ENCODE data around the gene PCNX2. TPM values are rescaled to one million over a fixed set of nuclear protein-coding genes. Genes with fewer than 3 reads are reported as not detected.

The PCNX2 gene, protein sequence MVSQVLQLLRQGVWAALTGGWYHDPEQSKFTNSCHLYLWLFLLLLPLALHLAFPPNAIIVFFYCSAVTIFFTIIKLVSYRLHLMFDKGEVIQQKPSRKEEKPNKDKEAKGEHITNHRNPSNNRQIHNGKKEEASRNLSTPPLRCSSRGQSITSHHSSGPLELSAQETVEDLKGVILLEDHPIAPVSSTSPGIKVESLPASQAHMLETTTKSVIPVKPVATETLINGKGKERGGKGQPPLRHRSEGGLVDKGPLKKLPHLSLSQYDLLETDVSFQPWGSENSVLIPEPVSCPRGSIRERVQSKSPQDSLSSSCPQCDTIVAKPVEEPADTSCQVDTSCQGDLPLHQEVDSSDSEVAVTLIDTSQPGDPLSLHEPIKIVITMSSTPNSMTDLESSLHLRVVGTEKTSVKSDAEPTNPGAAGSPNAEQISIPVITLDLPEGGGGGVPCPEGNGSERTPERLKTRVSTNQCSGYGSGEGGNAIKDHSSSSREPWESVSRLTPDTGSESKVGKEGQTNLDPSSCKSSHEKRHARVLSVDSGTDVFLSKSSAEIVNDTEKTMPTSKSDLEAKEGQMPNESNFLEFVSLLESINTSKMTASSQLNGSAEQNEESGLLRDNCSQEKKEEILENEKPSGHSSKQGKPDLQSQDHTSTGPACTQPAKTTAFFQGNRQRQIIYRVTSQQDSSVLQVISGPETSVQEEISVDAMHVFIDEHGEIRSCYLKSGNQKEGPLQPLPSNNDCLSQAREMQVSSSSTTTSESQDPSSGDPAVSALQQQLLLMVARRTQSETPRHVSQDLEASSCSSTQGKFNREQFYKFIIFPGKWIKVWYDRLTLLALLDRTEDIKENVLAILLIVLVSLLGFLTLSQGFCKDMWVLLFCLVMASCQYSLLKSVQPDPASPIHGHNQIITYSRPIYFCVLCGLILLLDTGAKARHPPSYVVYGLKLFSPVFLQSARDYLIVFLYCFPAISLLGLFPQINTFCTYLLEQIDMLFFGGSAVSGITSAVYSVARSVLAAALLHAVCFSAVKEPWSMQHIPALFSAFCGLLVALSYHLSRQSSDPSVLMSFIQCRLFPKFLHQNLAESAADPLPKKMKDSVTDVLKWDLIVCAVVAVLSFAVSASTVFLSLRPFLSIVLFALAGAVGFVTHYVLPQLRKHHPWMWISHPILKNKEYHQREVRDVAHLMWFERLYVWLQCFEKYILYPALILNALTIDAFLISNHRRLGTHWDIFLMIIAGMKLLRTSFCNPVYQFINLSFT (N-terminal part only)
- 10 to 100 TPM; 17.6 to 31.7 TPM for total RNA-seq

DNA sequence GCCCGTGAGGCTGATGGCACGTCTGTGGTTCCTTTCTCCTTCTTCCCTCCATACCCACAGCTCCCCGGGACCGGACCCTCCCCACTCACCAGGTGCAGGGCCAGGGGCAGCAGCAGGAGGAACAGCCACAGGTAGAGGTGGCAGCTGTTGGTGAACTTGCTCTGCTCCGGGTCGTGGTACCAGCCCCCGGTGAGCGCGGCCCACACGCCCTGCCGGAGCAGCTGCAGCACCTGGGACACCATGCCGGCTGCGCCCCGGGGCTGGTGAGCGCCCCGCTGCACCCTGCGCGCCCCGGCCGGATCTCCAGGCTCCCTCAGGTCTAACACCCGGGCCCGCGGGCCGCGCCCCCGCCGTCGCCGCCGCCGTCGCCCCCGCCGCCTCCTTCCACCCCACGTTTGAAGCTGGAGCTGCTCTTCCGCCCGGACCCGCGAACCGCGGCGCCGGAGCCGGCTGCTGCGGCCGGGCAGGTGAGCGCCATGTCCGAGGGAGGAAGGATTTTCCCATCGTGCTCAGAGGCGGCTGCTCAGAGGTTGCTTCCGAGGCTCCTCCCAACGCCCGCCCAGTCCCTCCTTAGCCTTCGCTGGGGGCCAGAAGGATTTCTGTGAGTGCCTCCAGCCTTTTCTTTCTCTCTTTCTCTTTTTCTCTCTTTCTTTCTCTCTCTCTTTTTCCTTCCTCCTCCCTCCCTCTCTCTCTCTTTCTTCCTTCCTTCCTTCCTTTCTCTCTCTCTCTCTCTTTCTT is at the start of gene PCNX2:
Gene PCNX2, minus strand, starts transcription at position 489 of the 738 bp plus-strand sequence. Its CDS starts 247 bp downstream, at position 242.
- Mint-ChIP-seq H3K9me3 (ENCODE audit: low read depth) (no peaks in the 10 kb centered on the region), H3K27me3 (no peaks in the 10 kb centered on the region), H3K4me1 (peaks cover 34% of the 10 kb centered on the region), H3K4me3 (peak within 1 kb of the TSS; percentile 79), H3K27ac (peak within 1 kb of the TSS; percentile 88), H3K36me3 (peaks cover 4% of the 10 kb centered on the region)
- DNase-seq (peak; percentile 78), ATAC-seq (peak; percentile 91)
- CTCF ChIA-PET = interaction anchor here (1.1 to 1.3 kb wide), 3 partner anchors 9 to 78 kb away, joined by 3 to 4 read pairs (median 4); no protein-coding TSS in a partner anchor

DNA sequence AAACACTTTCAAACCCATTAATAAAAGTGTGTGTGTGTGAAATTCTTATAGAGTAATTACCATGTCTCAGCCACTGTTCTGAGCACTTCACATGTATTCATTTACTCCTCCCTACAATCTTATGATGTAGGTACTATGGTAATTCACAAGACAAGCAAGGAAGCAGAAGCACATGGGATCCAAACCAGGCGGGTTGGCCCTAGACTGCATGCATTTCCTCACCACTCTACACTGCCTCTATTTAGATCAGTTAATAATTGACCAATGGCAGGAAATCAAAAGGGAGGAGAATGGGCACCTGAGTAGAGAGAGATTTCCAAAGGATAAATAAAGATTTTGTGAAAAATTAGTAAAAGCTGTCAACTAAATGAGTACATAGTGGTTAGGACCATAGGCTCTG is 47.7 kb upstream of the PCNX2 start:
- no peak for ATAC-seq
- Mint-ChIP-seq H3K4me3 (no peak overlapping the region), H3K36me3 (peaks cover 2% of the 10 kb centered on the region), H3K4me1 (peaks cover 8% of the 10 kb centered on the region), H3K27ac (no peak overlapping the region), H3K27me3 (peaks cover 25% of the 10 kb centered on the region), H3K9me3 (ENCODE audit: low read depth) (no peaks in the 10 kb centered on the region)
- CTCF ChIA-PET = no interaction called here
- no peak for DNase-seq

GRCh38 chr1:233342086-233342485 is 46.6 kb upstream of the PCNX2 start:
- CTCF ChIA-PET = interaction anchor here (0.6 kb wide), 1 partner anchor 12 kb away, joined by 3 read pairs; no protein-coding TSS in a partner anchor
- Mint-ChIP-seq H3K27me3 (peaks cover 31% of the 10 kb centered on the region), H3K27ac (no peak overlapping the region)

GRCh38 chr1:233340966-233341516 is 45.5 kb upstream of the PCNX2 start:
- peaks cover 38% of the 10 kb centered on the region for H3K27me3 Mint-ChIP-seq
- H3K36me3 Mint-ChIP-seq = peaks cover 2% of the 10 kb centered on the region
- no peak overlapping the region for H3K4me3 Mint-ChIP-seq
- ATAC-seq (no peak), DNase-seq (no peak)
- H3K4me1 Mint-ChIP-seq = peaks cover 7% of the 10 kb centered on the region
- H3K27ac Mint-ChIP-seq = no peak overlapping the region
- no peaks in the 10 kb centered on the region for H3K9me3 Mint-ChIP-seq (ENCODE audit: low read depth)
- CTCF ChIA-PET = no interaction called here

More at GRCh38 chr1:233342086-233342485, 46.6 kb upstream of the PCNX2 start:
- Mint-ChIP-seq H3K36me3 (peaks cover 2% of the 10 kb centered on the region), H3K4me1 (peaks cover 8% of the 10 kb centered on the region), H3K4me3 (no peak overlapping the region), H3K9me3 (ENCODE audit: low read depth) (no peaks in the 10 kb centered on the region)
- ATAC-seq (no peak), DNase-seq (no peak)

GRCh38 chr1:233340031-233340555 is 44.6 kb upstream of the PCNX2 start:
- H3K9me3 Mint-ChIP-seq (ENCODE audit: low read depth) = no peaks in the 10 kb centered on the region
- CTCF ChIA-PET = interaction anchor here (0.7 kb wide), 1 partner anchor 37 kb away, joined by 3 read pairs; no protein-coding TSS in a partner anchor
- H3K27me3 Mint-ChIP-seq = peaks cover 38% of the 10 kb centered on the region
- ATAC-seq (no peak), DNase-seq (no peak)
- H3K4me1 Mint-ChIP-seq = peaks cover 7% of the 10 kb centered on the region
- no peak overlapping the region for H3K4me3 Mint-ChIP-seq
- H3K27ac Mint-ChIP-seq = no peak overlapping the region
- peaks cover 2% of the 10 kb centered on the region for H3K36me3 Mint-ChIP-seq

GRCh38 chr1:233338102-233338501 is 42.6 kb upstream of the PCNX2 start:
- H3K36me3 Mint-ChIP-seq = no peaks in the 10 kb centered on the region
- H3K9me3 Mint-ChIP-seq (ENCODE audit: low read depth) = no peaks in the 10 kb centered on the region
- no peak for ATAC-seq

DNA sequence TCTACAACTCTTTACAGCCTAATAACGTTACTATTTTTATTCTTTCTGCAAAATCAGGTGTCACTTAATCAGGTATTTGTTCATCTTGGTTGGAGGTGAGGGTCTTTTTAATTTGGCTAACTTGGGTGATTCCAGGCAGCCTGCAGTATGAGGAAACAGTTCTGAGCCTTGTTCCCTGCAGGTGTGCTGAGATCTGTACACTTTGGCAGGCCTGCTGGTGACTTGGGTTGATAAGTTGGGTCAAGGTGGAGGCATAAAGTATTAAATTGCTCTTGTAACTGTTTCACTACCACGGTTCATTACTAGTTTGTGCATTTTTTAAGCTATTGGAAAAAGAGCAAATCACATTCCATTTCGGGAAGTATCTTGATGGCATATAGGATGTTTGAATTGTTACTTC is 42.0 kb upstream of the PCNX2 start:
- Mint-ChIP-seq H3K4me3 (no peak overlapping the region), H3K36me3 (no peaks in the 10 kb centered on the region), H3K27ac (no peak overlapping the region), H3K4me1 (peaks cover 5% of the 10 kb centered on the region), H3K9me3 (ENCODE audit: low read depth) (no peaks in the 10 kb centered on the region), H3K27me3 (peaks cover 37% of the 10 kb centered on the region)
- ATAC-seq = no peak
- CTCF ChIA-PET = no interaction called here
- no peak for DNase-seq

More at GRCh38 chr1:233338102-233338501, 42.6 kb upstream of the PCNX2 start:
- Mint-ChIP-seq H3K27ac (no peak overlapping the region), H3K27me3 (peaks cover 39% of the 10 kb centered on the region), H3K4me3 (no peak overlapping the region), H3K4me1 (peaks cover 5% of the 10 kb centered on the region)
- no peak for DNase-seq
- CTCF ChIA-PET = no interaction called here

DNA sequence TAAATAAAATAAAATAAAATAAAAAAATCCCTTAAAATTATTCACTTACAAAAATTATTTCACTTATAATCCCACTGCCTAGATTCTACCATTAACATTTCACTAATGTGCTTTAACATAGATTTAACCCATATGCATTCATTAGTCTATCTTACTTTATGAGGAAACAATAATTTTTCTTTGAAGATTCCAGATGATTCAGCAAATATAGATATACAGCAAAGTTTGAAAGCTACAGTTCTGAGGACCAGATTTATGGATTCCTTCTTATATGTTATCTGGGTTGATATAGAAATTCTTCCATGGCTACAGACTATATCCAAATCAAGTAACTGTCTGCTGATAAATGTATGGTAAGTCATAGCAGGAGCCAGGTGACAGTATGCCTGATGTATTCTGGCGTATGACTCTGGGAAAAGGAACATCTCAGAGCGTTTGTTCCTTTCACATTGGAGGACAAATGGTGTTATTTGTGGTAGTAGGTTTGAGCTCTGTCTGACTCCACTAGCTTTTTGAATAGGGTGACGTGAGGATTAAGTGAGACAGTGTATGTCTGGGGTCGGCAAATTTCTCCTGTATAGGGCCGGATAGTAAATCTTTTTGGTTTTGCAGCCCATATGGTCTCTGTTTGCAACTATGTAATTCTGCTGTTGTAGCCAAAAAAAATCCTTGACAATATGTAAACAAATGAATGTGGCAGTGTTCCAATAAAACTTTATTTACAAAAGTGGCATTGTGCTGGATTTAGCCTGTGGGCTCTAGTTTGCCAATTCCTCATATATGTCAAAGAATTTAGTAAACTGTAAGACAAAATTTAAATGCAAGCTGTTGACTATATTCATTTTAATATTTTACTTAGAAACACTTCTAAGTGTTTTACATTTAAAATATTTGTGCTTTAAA is 41.3 kb upstream of the PCNX2 start:
- Mint-ChIP-seq H3K9me3 (ENCODE audit: low read depth) (no peaks in the 10 kb centered on the region), H3K4me1 (peaks cover 5% of the 10 kb centered on the region), H3K27me3 (peaks cover 32% of the 10 kb centered on the region), H3K27ac (no peak overlapping the region), H3K36me3 (peaks cover 1% of the 10 kb centered on the region), H3K4me3 (no peak overlapping the region)
- DNase-seq (no peak), ATAC-seq (no peak)
- CTCF ChIA-PET = no interaction called here

GRCh38 chr1:233334092-233334491 is 38.6 kb upstream of the PCNX2 start:
- Mint-ChIP-seq H3K36me3 (peaks cover 1% of the 10 kb centered on the region), H3K27me3 (peaks cover 28% of the 10 kb centered on the region), H3K27ac (no peak overlapping the region), H3K4me1 (peaks cover 4% of the 10 kb centered on the region), H3K4me3 (no peak overlapping the region), H3K9me3 (ENCODE audit: low read depth) (no peaks in the 10 kb centered on the region)
- CTCF ChIA-PET = interaction anchor here (1.1 kb wide), 1 partner anchor 17 kb away, joined by 3 read pairs; no protein-coding TSS in a partner anchor
- ATAC-seq (no peak), DNase-seq (no peak)

- ATAC-seq = no peak
- CTCF ChIA-PET = interaction anchor here (0.9 kb wide), 1 partner anchor 26 kb away, joined by 3 read pairs; no protein-coding TSS in a partner anchor
- H3K9me3 Mint-ChIP-seq (ENCODE audit: low read depth) = no peaks in the 10 kb centered on the region
- H3K4me3 Mint-ChIP-seq = no peak overlapping the region
- H3K36me3 Mint-ChIP-seq = peaks cover 1% of the 10 kb centered on the region
- peaks cover 23% of the 10 kb centered on the region for H3K27me3 Mint-ChIP-seq
- no peak overlapping the region for H3K27ac Mint-ChIP-seq
- H3K4me1 Mint-ChIP-seq = peaks cover 8% of the 10 kb centered on the region
- no peak for DNase-seq
These were observed 37.6 kb upstream of the PCNX2 start for GRCh38 chr1:233333086-233333485.
